Muscle layer of colon (tissue), 2 donors: ENCODE data around the gene SQOR.

ENCODE experiments used
- H3K27ac ChIP-seq: one replicate; pipeline ENCODE4 v1.7.0; 2013; ENCODE audit warnings: low read depth, mild to moderate bottlenecking, low read length, moderate library complexity
- H3K27me3 ChIP-seq, 2 donors: one replicate each; pipeline ENCODE4 v1.7.0; 2013; ENCODE audit warnings: low read length in 2 of 2, mild to moderate bottlenecking in 2 of 2; ENCODE audit not compliant: insufficient read depth in 2 of 2, control insufficient read depth in 1 of 2
- H3K36me3 ChIP-seq: one replicate; pipeline ENCODE4 v1.7.0; 2013; ENCODE audit warnings: mild to moderate bottlenecking, low read length; ENCODE audit not compliant: insufficient read depth
- H3K4me1 ChIP-seq: one replicate; pipeline ENCODE4 v1.7.0; 2013; ENCODE audit warnings: mild to moderate bottlenecking, low read length; ENCODE audit not compliant: insufficient read depth
- H3K4me3 ChIP-seq, 2 donors: one replicate each; pipeline ENCODE4 v1.7.0; 2013; ENCODE audit warnings: low read length in 2 of 2, low read depth in 1 of 2, mild to moderate bottlenecking in 1 of 2, moderate library complexity in 1 of 2
- H3K9ac ChIP-seq: one replicate; pipeline ENCODE4 v1.7.0; 2013; ENCODE audit warnings: low read length
- H3K9me3 ChIP-seq: one replicate; pipeline ENCODE4 v1.7.0; 2013; ENCODE audit warnings: mild to moderate bottlenecking, low read length
- donor health status: abdominal sarcoma.
- donor health status: Adenocarcinoma of cecum.

SQOR gene

DNA sequence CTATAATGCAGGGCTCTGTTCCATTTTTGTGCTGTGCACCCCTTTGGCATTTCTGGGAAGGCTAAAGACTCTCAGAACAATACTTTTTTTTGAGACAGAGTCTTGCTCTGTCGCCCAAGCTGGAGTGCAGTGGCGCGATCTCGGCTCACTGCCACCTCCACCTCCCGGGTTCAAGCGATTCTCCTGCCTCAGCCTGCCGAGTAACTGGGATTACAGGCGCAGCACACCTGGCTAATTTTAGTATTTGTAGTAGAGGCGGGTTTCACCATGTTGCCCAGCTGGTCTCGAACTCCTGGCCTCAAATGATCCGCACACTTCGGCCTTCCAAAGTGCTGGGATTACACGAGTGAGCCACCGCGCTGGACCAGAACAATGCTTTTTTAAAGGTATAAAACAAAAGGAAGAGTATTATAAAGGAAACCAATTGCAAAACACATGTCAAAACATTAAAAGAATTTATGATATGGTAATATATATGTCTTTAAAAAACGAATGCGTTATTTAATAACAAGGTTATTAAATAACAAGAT, 999 bp downstream of the SQOR start:
- Histone ChIP-seq H3K9me3 (no peaks in the 10 kb centered on the region), H3K27me3 (no peaks in the 10 kb centered on the region), H3K27ac (peak overlapping the region; percentile 95), H3K36me3 (no peaks in the 10 kb centered on the region), H3K4me3 (peak overlapping the region; percentile 72 to 95), H3K4me1 (peaks cover 36% of the 10 kb centered on the region), H3K9ac (peak overlapping the region; percentile 92)

DNA sequence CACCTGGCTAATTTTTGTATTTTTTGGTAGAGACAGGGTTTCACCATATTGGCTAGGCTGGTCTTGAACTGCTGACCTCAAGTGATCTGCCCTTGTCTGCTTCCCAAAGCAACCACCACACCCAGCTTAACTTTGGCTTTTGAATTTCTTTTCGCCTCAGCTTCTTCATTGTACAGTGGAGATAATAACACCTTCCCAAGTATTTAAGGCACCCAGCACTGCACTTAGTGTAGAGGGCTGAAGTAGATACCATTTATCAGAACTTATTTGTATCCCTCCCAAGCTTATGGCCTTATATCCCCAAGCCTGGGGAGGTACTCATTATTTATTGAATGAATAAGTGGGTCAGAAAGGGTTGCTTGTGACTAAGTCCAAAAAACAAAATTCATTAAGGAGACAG, 2.3 kb downstream of the SQOR start:
- Histone ChIP-seq H3K4me1 (peaks cover 50% of the 10 kb centered on the region), H3K9me3 (no peaks in the 10 kb centered on the region), H3K36me3 (no peaks in the 10 kb centered on the region), H3K27ac (peak overlapping the region; percentile 84), H3K4me3 (peak overlapping the region in 1 of 2 donors; percentile 47), H3K9ac (peak overlapping the region; percentile 23), H3K27me3 (no peaks in the 10 kb centered on the region)

DNA sequence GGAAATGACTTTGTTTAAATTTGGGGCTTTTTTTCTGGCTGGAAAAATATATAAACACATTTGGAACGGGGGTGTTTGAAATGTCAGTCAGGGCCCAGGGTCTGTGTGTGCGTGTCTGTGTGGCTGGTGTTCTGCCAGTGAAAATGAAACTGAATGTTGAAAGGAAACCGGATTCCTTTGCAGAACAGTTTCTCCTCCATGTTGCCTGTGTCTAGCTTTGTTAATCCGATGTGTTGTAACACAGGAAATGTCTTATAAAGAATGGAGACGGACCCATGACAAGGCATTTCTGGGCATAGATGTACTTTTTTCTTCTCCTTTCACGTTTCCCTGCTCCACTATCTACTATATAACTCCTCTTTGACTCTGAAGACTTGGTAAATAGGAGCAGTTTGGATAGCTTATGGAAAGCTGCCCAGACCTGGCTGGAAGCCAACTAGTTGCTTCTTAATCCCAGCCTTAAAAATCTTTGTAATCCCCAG, 2.8 kb downstream of the SQOR start:
- peak overlapping the region in 1 of 2 donors; percentile 47 for H3K4me3 ChIP-seq
- H3K9ac ChIP-seq, result peak overlapping the region; percentile 23
- H3K9me3 ChIP-seq, result no peaks in the 10 kb centered on the region
- peak overlapping the region; percentile 84 for H3K27ac ChIP-seq
- H3K27me3 ChIP-seq, result no peaks in the 10 kb centered on the region
- peaks cover 54% of the 10 kb centered on the region for H3K4me1 ChIP-seq
- no peaks in the 10 kb centered on the region for H3K36me3 ChIP-seq

DNA sequence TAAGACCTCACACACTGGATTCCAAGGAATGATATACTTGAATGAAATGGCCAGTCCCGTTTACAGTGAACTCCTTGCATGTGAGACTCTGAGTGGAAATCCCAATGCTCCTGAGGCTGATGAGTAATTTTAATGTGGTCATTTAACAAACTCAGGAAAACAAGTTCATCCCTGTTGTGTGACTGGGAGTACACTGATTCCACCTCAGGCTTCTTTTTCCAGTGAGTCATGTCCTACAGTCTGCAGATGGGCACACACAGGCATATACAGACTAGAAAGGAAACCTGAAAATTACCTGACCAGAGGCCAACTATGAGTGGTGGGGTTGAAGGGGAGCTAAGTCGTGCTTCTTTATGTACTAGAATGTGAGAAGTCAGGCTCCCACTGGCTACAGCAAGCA, 5.8 kb downstream of the SQOR start:
- no peak overlapping the region for H3K4me3 ChIP-seq
- no peak overlapping the region for H3K9ac ChIP-seq
- H3K27ac ChIP-seq, result peak overlapping the region; percentile 88
- peaks cover 70% of the 10 kb centered on the region for H3K4me1 ChIP-seq
- no peaks in the 10 kb centered on the region for H3K36me3 ChIP-seq
- H3K27me3 ChIP-seq, result no peaks in the 10 kb centered on the region
- H3K9me3 ChIP-seq, result no peaks in the 10 kb centered on the region

DNA sequence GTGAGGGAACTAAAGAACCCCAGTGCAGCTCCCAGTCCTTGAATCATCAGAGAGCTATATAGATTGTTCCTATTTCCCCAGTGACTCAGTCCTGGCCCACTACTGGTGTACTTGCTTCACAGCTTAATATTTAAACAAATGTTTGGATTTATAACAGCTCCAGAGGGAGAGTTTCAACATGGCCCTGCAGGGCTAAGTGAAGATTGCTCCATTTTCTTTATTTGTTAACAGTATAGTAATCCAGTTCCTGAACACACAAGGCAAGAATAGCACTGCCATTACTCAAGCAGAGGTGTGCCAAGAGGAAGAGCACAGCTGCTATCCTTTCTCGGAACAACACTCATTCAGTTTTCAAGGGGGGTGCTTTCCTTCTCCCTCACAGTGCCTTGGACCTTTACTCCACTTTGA, 6.5 kb downstream of the SQOR start:
- peaks cover 78% of the 10 kb centered on the region for H3K4me1 ChIP-seq
- peak overlapping the region; percentile 88 for H3K27ac ChIP-seq
- no peaks in the 10 kb centered on the region for H3K27me3 ChIP-seq
- H3K9ac ChIP-seq, result no peak overlapping the region
- H3K9me3 ChIP-seq, result no peaks in the 10 kb centered on the region
- H3K36me3 ChIP-seq, result no peaks in the 10 kb centered on the region
- H3K4me3 ChIP-seq, result peak overlapping the region in 1 of 2 donors; percentile 9

DNA sequence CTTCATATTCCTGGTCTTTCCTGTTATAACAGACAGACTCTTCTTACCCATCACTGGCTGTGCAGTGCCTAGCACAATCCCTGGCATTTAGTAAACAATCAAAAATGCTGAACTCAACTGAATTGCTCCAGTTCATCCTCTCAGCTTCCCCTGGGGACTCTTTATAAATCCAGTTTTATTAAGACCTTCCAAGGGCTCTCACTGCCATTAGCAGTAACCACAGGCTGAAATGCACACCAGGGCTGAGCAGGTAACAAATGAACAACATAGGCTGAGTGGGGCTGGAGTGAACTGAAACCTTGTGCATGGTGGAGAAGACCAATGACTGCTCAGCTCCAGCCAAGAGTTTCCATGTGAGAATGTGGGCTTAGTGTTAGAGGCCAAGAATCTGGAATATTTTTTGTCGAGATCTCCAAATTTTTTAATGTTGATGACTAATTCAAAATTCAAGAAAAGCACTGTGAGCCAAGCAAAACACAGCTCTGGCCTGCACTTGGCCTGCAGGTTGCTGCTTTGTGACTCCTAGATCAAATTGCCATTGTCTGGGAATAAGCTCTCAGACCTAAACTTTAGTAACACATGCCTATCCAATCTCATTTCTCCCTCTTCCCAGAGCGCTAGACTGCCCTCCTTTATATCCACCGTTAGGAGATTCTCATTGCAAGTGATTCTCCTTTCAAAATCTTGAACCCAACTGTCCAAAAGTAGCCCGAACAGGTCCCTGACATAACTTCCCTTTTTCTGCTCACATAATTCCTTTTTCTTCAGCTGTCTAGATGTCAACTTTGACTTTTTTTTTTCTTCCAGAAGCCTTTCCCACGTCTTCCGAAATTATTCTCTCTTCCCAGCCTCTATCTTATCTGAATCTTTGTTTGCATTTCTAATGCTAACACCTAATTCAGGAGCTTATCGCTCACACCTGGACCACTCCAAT, 7.4 kb downstream of the SQOR start:
- Histone ChIP-seq H3K4me3 (no peak overlapping the region), H3K9me3 (no peaks in the 10 kb centered on the region), H3K27me3 (no peaks in the 10 kb centered on the region), H3K9ac (no peak overlapping the region), H3K27ac (peak overlapping the region; percentile 88), H3K4me1 (peaks cover 78% of the 10 kb centered on the region), H3K36me3 (no peaks in the 10 kb centered on the region)

DNA sequence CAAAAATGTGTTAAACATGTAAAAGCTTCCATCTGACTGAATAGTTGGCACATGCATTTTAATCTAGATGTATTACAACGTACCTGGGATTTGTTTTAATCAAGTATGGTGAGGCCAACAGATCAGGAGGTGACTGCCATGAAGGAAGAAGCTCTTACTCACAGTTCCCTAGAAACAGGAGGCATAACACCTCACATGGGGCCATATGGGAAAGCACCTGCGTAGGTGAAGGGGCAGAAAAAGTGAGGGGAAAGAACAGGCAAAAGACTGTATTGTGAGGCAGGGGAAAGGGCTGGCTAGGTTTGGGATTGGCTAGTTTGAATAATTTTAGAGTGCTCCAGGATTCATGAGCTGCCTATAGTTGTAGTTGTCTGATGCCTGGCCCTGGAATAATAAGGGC, 9.6 kb downstream of the SQOR start:
- no peak overlapping the region for H3K9ac ChIP-seq
- no peaks in the 10 kb centered on the region for H3K27me3 ChIP-seq
- H3K9me3 ChIP-seq, result no peaks in the 10 kb centered on the region
- no peak overlapping the region for H3K27ac ChIP-seq
- peaks cover 72% of the 10 kb centered on the region for H3K4me1 ChIP-seq
- H3K4me3 ChIP-seq, result no peak overlapping the region
- no peaks in the 10 kb centered on the region for H3K36me3 ChIP-seq

DNA sequence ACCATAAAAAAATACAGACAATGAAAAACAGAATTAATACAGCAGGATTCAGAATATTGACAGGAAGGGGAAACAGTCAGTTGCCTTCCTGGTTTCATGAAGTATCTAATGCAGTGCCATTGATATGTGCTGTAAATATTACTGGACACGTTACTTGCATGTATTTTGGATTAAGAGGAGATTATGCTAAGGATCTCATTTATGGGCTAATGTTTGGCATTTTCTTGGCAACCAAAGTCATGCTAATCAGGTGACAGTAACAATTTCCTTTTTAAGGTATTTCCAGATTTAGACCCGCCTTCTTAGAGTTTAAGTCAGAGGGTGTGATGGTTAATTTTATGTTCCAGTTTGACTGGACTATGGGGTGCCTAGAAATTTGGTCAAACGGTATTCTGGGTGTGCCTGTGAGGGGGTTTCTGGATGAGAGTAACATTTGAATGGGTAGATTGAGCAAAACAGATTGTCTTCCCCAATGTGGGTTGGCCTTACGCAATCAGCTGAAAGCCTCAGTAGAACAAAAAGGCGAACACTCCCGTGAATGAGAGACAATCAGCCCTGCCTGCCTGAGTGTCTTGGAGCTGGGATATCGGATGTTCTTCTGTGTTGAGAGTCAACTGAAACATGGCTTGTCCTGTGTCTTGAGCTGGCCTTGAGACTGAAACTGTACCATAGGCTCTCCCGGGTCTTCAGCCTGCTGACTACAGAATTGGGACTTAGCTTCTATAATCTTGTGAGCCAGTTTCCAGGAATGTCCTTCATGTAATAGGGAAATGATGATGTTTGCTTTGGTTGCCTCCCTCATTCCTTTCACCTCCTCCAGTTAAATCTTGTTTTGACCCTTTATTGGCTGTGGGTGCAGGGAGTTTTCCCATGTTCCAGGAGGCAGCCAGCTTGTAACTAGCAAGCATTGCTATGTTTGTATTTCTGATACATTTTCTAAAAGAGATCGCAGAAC, 10.5 kb downstream of the SQOR start:
- Histone ChIP-seq H3K27ac (peak overlapping the region; percentile 42), H3K4me3 (no peak overlapping the region), H3K27me3 (no peaks in the 10 kb centered on the region), H3K4me1 (peaks cover 66% of the 10 kb centered on the region), H3K36me3 (no peaks in the 10 kb centered on the region), H3K9me3 (no peaks in the 10 kb centered on the region), H3K9ac (no peak overlapping the region)

DNA sequence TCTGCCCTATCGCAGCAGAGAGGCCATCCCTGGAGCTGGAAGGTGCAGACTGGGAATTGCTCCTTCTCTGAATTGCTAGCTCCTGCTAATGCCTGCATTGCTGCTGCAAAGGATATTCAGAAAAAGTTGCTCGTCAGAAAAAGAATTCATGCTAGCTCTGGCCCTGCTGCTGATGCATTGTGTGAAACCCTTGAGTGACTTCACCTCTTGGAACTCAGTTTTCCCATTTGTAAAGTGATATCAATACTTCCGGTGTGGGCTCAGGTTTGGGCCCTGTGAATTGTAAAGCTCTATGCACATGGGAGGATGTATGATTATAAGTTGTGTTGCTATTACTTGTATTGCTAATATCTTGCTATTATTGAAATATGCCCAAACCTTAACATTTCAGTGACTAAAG, 11.4 kb downstream of the SQOR start:
- Histone ChIP-seq H3K9me3 (no peaks in the 10 kb centered on the region), H3K4me1 (peaks cover 59% of the 10 kb centered on the region), H3K9ac (no peak overlapping the region), H3K27ac (peak overlapping the region; percentile 42), H3K4me3 (no peak overlapping the region), H3K27me3 (no peaks in the 10 kb centered on the region), H3K36me3 (no peaks in the 10 kb centered on the region)

DNA sequence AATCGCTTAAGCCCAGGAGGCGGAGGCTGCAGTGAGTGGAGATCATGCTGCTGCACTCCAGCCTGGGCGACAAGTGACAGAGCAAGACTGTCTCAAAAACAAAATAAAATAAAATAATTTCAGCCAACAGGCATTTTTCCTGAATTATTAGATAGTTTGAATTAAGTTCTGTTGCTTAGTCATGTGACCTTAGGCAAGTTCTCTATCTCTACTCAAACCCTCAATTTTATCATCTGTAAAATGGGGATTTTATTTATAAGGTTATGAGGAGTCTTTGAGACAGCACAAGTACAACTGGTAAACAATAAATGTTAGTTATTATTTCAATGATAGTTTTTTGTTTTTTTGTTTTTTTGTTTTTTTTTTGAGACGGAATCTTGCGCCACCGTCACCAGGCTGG, 13.0 kb downstream of the SQOR start:
- no peaks in the 10 kb centered on the region for H3K36me3 ChIP-seq

More for the DNA sequence above, 13.0 kb downstream of the SQOR start:
- Histone ChIP-seq H3K27me3 (no peaks in the 10 kb centered on the region), H3K27ac (no peak overlapping the region), H3K9ac (no peak overlapping the region), H3K9me3 (no peaks in the 10 kb centered on the region), H3K4me1 (peaks cover 44% of the 10 kb centered on the region), H3K4me3 (no peak overlapping the region)
